Measurements from ENCODE around the gene DDX5.

GRCh38 chr17:64477849-64478248 lies 28.2 kb downstream of the DDX5 start:
- no peak for TF ChIP-seq CTCF (IDR thresholded peaks at IDR 0.05)
- TF ChIP-seq POLR2A (IDR thresholded peaks at IDR 0.05) = no peak
